GM18508 (cell line): ENCODE data around the gene MAMLD1.

Source experiments
- ATAC-seq: cut with Tn5 transposase; IDR thresholded peaks from one replicate; pipeline ENCODE4 v1.9.1; 2021; ENCODE audit warnings: moderate number of reproducible peaks; ENCODE audit not compliant: insufficient read depth, unreplicated experiment

Gene MAMLD1

DNA sequence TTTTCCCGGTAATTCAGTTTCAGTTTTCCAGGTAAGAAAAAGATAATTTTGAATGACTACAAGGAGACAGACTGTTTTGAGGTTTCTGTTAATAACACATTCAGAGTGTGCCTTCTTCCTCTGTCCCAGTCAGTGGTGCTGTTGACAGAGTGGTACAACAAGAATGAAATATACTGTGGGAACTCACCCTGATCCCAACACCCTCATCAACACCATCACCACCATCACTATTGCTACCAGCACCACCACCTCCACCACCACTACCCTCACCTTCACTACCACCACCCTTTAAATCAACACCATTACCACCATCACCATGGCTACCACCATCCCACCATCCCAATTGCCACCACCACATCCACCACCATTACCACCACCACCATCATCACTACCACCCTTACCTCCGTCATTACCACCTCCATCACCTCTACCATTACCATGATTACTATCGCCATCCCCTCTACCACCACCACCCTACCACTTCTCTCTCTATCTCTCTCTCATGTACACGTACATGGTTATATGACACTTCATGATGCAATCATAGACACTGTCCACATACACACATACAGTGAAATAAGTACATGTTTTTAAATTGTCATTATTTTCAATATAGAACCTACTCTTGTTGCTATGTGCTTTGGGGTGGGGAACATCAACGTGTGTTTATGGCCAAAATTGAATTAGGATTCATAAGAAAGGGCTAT lies 91.5 kb downstream of the MAMLD1 start:
- no peak for ATAC-seq

DNA sequence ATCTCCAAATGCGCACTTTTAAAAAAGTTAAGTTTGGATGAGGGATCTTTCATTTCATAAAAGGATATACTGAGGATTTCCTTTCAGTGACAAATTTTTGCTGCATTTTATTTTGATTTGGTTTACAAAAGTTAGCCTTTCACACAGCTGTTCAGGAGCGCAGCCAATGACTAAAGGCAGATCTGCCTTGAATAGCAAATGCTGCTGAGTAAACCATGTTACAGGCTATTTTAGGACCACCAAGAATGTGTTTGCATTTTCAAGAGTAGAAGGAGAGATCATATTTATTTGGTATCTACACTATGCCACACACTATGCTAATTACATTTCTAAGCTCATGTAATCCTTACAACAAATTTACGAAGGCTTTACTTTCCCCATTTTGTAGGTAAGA lies 92.1 kb downstream of the MAMLD1 start:
- no peak for ATAC-seq

DNA sequence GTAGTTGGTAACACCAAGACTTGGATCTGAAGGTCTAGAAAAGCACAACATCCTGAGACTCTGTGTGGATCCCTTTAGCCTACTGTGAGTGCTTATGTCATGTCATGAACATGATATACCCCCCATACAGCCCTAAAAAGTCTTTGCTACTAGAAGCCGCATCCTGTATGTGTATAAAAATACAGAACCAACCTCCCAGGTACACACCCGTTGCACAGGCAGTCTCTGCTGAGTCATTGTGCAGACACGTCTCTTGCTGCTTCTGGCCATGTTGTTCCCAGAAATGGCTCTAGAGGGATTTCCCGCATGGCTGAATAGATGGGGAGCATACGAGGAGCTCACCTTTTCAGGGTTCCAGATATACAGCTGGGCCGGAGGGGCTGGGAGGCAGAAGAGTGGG lies 93.3 kb downstream of the MAMLD1 start:
- ATAC-seq = no peak

DNA sequence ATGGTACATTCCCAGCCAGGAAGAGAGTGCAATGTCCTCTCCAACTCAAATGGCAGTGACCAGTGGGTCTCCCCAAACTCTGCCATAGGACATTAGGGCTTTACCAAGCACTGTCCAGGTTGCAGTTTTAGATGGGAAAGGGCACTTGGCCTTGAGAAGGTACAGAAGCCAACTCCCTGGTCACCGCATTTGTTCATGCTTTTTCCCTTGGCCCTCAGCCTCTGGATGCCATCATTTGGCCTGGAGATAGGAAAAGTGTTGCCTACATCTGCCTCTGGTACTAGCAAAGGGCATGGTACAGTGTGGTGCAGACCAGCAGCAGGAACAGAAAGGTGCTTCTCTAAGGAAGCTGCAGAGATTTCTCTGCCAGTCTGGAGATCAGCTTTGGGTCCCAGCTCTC lies 93.8 kb downstream of the MAMLD1 start:
- no peak for ATAC-seq

DNA sequence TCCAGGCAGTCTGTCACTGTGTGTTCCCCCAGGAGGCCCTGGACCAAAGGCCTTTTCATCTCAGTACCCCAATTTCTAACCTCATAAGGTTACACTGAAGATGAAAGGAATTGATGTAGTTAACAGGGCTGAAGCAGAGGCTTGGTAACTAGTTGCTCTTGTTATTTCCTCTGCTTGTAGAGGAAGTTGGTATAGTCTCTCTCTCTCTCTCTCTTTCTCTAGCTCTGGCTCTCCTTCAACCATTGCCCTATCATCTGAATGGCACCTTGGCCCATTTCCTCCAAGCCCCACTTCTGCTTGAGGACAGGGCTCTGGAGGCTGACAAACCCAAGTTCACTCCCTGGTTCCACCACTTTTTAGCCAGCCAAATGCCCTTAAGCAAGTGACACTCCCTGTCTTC lies 96.1 kb downstream of the MAMLD1 start:
- ATAC-seq = no peak

DNA sequence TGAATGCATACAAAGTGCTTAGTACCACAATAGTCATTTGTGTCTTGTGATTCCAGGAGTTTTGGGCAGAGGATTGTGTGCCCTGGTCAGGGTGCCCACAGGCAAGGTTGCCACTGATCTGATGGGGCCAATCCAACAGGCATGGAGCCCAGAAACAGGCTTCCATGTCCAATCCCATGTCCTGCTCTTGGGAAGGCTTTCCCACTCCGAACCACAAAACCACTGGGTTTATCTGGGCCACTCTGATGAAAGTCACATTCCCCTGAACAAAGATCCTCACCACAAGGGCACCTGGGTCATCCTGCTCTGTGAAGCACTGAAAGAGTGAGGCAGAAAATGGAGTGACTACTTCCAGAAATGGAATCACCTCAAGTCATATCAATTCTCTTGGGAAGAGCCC lies 96.9 kb downstream of the MAMLD1 start:
- no peak for ATAC-seq

DNA sequence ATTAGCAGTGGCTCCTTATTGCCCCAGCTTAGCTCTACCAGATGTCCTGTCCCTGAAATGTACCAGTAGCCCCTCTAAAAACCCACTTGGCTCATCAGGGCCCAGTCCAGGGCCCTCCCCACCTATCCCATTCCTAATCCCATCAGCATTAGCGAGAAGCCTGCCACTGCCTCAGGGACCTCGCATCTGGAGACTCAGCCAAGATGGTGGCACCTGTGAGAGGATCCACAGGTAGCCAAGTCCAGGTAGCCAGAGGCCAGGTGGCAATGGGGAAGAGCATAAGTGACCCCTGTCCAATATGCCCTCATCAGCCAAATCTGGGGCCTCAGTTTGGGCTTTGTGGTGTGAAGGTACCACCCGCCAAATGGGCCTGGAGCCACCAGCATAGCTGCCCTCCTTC lies 97.7 kb downstream of the MAMLD1 start:
- no peak for ATAC-seq

DNA sequence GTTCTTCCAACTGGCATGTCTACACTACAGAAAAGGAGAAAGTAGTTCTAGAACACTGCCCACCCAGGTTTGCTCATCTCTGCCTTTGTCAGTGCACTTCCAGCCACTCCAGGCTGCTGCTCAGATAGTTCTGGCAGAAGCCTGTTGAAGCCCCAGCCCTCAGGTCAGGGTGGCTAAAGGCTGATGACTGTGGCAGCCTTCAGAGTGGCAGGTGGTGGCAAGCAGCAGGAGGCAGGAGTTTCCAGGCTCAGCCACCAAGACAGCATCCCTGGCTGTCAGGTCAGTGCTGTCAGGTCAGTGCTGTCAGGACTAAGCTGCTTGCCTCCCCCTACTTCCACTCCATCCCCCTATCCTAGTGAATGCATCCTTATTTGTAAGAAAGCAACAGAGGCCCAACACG lies 100.4 kb downstream of the MAMLD1 start:
- no peak for ATAC-seq

DNA sequence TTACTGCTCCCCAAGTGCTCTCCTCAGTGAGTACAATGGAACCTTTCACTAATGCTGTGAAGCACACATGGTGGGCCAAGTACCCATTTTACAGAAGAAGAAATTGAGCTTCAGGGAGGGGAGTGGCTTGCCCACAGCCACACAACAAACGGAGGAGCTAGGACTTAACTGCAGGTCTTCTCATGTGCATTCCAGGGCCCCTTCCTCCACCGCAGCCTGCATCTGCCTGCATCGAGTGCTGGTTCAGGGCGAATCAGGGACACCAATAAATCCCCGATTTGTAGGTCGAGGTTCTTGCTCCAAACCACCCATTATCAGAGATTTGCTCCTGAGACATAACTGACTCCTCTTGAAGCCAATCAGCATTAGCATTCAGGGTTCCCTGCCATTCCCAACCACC lies 100.9 kb downstream of the MAMLD1 start:
- no peak for ATAC-seq

DNA sequence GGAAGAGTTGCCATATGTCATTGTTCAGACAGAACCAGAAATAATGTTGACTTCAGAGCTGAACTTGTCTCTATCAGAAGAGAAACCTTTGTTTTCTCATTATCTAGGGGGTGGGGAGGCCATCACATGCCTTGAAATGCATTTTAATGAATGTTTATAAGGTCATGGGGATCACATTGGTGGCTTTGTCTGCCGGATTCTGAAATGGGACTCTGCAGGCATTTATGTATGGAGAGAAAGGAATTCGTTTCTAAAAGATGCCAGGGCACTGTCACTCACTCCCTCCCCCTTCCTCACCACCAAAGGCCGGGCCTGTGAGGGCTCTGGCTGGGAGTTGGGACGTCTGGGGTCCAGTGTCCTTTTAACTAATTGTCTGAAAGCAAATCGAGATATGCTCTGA lies 102.2 kb downstream of the MAMLD1 start:
- ATAC-seq = no peak

DNA sequence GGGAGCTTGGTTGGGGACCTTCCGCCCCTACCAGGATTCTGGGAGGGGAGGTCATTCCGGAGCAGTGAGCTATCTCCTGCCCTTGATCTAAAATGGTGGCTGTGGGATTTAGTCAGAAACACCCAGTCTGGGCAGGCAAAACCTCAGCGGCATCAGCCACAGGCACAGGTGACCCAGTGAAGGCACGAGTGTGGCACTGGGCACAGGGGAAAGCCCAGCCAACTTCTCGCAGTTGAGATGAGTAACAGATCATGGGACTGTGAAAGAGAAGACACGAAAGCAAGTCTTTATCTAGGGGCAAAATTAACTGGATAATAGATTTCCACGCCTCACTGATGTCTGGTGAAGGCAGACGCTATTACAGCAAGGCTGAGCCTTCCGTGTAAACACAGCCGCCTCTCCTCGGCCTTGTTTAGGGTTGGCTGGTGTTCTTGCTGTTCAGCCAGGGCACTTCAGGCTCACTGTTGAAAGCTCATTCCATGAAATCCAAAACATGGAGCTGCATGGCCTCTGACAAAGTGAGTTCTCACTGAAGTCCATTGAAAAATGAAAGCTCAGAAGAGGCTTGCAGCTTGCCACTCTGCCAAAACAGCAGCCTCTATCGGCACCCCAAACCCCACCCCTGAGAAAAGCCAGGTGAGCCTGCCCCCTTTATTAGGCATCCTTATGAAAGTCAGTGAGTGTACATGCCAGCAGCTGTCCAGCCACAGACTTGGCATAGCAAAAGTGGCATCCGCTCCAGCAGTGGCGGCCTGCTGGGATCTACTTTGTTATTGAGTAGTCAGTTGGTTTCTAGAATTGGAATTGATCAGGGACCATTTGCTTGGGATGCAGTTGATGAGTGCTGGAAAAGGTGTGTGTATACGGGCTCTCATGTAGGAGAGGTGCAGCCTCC lies 103.0 kb downstream of the MAMLD1 start:
- no peak for ATAC-seq

DNA sequence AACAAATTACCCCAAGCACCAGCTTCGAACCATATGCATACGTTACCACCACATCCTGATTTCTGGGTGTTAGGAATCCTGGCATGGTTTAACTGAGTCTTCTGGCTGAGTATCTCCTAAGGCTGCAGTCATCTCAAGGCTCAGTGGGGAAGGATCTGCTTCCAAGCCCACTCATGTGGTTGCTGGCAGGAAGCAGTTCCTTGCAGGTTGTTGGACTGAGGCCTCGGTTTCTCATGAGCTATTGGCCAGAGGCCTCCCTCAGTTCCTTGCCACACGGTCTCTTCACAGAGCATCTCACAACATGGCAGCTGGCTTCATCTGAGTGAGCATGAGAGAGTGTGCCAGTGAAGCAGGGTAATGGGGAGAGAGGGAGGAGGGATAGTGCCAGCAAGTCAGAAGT lies 109.2 kb downstream of the MAMLD1 start:
- no peak for ATAC-seq

DNA sequence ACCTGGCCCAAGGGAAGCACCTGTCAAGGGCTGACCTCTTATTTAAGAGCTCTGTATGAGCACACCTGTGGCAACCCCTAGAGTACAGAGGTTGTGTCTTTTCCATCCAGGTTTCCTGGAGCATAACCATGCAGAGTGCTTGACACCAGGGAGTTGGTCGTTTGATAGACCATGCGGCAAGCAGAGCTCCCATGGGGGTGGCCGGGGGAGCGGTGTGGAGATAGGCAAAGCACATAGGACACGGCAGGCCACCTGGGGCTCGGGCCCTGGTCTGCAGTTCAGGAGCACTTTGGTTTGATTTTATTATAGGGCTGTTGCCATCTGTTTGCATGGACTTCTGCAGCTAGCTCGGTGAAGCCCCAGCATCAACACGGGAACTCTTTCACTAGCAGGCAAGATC lies 110.3 kb downstream of the MAMLD1 start:
- ATAC-seq = no peak

DNA sequence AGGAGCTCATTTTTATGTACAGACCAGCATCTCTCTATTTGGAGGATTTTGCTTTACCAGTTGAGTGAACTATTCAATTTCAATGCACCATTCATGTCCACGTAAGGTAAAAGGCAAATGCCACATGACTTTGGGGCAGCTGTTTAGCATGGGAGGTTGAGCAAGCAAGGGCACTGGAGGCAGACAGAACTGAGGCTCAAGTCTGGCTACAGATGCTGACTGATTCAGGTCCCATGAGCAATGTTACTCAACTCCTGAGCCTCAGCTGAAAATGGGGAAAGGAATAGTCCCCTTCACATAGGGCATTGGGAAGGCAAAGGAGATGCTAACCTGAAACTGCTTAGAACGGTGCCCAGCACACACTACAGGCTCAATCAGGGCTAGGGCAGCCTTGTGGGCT lies 112.3 kb downstream of the MAMLD1 start:
- no peak for ATAC-seq

DNA sequence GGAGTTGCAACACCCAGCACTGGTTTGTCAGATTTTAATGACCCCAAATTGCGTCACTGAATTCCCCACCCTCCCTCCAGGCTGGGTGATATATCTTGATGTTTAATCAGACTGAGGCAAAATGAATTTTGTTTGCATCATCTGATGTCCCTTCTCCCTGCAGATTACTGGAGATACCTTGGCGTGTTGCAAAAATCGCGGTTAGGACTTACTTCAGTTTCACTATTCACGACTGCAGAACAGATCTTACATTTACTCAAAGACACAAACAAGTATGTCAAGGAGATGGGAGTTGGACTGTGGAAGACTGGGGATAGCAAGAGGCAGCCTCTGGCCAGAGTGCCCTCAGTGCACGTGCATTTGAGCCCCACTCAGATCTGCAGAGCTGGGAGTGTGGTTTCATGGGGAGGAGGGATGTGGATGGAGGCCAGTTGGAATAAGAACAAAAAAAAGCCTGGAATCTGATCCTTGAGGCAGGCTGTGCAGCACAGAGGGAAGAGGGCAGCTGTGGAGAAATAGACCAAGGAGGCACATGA lies 113.1 kb downstream of the MAMLD1 start:
- no peak for ATAC-seq

DNA sequence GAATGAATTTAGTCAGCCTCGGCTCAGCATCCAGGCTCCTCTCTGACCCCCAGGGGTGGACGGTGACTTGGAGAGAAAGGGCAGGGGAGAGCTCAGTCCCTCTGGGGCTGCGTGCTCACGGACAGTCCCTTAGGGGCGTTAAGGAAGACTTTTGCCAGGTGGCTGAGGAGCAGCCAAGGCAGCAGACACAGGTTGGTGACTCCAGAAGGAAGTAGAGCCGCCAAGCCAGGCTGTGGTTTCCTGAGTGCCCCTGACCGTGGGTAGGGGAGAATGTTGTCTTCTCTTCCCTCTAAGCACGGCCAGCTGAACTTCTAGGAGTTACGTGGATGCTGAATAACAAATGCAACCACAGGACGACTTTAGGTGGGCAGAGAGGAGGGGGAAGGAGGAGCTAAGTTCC lies 114.3 kb downstream of the MAMLD1 start:
- ATAC-seq = no peak

DNA sequence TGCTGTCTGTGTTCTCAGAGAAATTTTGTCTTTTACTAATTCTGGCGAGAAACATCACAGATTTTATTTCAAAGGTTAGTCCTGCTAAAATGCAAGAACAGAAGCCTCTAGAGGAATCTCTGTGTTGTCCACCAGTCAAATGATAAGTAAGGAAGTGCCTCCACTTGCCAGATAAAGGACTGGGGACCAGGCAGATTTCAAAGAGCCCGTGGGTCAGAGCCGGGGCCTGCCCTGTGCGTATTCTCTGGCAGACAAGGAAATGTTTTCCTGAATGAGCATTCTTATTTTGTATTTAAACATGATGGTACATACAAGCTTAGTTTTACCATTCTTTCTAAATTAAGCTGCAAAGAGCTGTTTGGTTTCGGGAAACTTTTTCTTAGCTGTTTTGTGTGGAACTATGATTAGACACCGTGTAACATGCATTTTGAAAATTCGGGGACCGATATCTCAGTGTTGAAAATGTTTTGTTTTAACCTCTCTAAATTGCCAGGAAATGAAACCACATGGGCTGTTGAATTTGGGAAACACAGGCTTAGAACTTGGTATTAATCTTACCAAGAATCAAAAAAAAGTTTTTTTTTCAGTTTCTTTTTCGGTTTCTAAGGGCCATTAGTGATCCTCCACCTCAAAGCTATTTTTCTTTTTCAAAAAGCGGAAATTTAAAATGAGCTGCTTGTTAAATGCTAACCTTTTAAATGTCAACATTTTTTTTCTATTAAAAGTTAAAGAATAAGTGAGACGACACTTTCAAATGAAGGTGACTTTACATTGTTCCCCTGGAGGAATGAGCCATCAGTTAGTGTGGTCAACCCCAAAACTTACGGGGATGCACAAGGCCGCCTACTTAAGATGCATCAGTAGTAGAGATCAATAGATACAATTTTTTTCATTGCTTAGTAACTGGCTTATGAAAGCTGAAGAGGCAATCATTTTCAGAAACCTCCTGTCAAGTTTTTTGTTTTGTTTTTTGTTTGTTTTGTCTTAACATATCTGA lies 115.7 kb downstream of the MAMLD1 start:
- no peak for ATAC-seq

DNA sequence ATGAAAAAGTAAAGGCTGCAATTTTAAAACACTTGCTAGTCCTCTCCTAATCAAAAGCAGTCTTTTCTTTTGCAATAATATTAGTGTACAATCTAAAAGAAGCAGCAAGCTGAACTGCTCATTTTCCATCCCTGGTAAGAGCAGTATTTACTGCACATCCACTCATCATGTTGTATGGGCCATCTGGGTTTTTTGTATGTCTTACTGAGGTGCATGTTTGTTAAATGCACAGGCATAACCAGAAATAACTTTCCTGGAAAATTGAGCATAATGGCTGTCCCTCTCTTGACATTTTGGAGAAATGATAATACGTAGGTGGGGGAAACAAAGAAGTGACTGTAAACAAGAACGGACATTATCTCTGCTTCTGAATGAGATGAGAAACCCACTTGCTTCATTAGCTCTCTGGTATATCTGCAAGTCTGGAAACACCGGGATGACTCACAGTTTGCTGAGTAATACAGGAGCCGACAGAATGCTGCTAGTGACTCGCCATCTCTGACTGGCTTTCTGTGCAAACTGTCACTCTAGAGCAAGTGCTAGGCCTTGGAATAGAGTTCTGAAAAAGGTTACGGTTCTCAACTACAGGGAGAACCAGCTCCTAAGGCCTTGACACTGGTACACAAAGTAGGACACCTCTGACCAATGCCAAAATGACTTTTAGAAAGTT lies 119.6 kb downstream of the MAMLD1 start:
- ATAC-seq = peak; percentile 53

DNA sequence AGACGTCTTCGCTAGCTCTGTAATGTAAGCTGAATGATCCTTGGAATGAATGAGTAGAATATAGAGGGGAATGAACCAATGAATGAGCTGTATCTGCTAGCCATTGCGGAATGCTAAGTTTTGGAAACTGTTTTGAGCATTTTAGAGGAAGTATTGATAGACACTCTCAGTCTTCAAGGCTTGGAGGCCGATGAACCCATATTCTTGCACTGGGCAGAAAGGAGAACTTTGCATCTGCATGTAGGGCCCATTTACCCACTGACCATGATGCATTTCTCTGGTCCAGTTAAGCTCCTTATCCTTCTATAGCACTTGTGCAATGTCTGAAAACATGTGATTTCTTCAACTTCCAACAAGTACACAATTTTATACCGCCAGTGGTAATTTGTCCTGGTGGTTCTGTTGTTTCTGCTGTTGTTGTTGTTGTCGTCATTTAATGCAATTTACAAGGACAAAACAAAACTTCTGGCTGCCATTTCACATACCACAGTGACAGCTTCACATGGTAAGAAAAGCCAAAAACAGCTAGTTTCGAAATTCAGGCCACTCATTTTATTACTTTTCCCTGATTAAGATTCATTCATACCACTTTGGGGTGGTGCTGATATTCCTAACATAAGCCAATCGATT lies 120.4 kb downstream of the MAMLD1 start:
- no peak for ATAC-seq
